ENCODE data around the gene TEX12.

Gene TEX12

GRCh38 chr11:112165049-112165448 is 2.1 kb upstream of the TEX12 start (continued):
- no peak for TF ChIP-seq TSHZ2 (CRISPR knock-in tag; IDR thresholded peaks at IDR 0.05)
- no peak for TF ChIP-seq ARNTL (CRISPR knock-in tag; IDR thresholded peaks at IDR 0.05; ENCODE audit: borderline replicate concordance, low read depth)
- TF ChIP-seq TOX (CRISPR knock-in tag; IDR thresholded peaks at IDR 0.05; ENCODE audit: borderline replicate concordance): no peak

GRCh38 chr11:112166562-112166961 is 610 bp upstream of the TEX12 start:
- ATAC-seq: no peak
- no peak for TF ChIP-seq TOX (CRISPR knock-in tag; IDR thresholded peaks at IDR 0.05; ENCODE audit: borderline replicate concordance)
- no peak for TF ChIP-seq GLIS3 (CRISPR knock-in tag; IDR thresholded peaks at IDR 0.05)
- no peak for TF ChIP-seq ZNF70 (CRISPR knock-in tag; IDR thresholded peaks at IDR 0.05)
- TF ChIP-seq OSR1 (CRISPR knock-in tag; IDR thresholded peaks at IDR 0.05): no peak
- TF ChIP-seq ZNF565 (CRISPR knock-in tag; conservative IDR thresholded peaks at IDR 0.05; ENCODE audit: low read depth): no peak
- TF ChIP-seq TCF4 (CRISPR knock-in tag; IDR thresholded peaks at IDR 0.05; ENCODE audit: borderline replicate concordance): no peak
- TF ChIP-seq ISL1 (CRISPR knock-in tag; IDR thresholded peaks at IDR 0.05): no peak
- TF ChIP-seq ARNTL (CRISPR knock-in tag; IDR thresholded peaks at IDR 0.05; ENCODE audit: borderline replicate concordance, low read depth): no peak
- TF ChIP-seq CSRNP3 (CRISPR knock-in tag; IDR thresholded peaks at IDR 0.05): no peak
- no peak for TF ChIP-seq CSDC2 (CRISPR knock-in tag; IDR thresholded peaks at IDR 0.05)

- ATAC-seq: no peak; the same call in 2 of the 3 replicates
These were observed 5.3 kb downstream of the TEX12 start for GRCh38 chr11:112172362-112172994.

GRCh38 chr11:112173152-112173551 is 6.0 kb downstream of the TEX12 start:
- TF ChIP-seq ARNTL (CRISPR knock-in tag; IDR thresholded peaks at IDR 0.05; ENCODE audit: borderline replicate concordance, low read depth) (no peak), ISL1 (CRISPR knock-in tag; IDR thresholded peaks at IDR 0.05) (no peak), GLIS3 (CRISPR knock-in tag; IDR thresholded peaks at IDR 0.05) (no peak), ZFP30 (CRISPR knock-in tag; IDR thresholded peaks at IDR 0.05) (no peak), ZNF565 (CRISPR knock-in tag; conservative IDR thresholded peaks at IDR 0.05; ENCODE audit: low read depth) (no peak), TSHZ2 (CRISPR knock-in tag; IDR thresholded peaks at IDR 0.05) (no peak), OSR1 (CRISPR knock-in tag; IDR thresholded peaks at IDR 0.05) (no peak), PPARA (CRISPR knock-in tag; IDR thresholded peaks at IDR 0.05; ENCODE audit: borderline replicate concordance) (no peak), CREB5 (CRISPR knock-in tag; IDR thresholded peaks at IDR 0.05; ENCODE audit: low read depth) (no peak), CSDC2 (CRISPR knock-in tag; IDR thresholded peaks at IDR 0.05) (no peak), RARB (CRISPR knock-in tag; IDR thresholded peaks at IDR 0.05) (no peak)
- no peak for ATAC-seq

More at GRCh38 chr11:112172362-112172994, 5.3 kb downstream of the TEX12 start:
- TF ChIP-seq ESRRG (CRISPR knock-in tag; IDR thresholded peaks at IDR 0.05): no peak
- TF ChIP-seq ZNF565 (CRISPR knock-in tag; conservative IDR thresholded peaks at IDR 0.05; ENCODE audit: low read depth): no peak
- no peak for TF ChIP-seq GLIS3 (CRISPR knock-in tag; IDR thresholded peaks at IDR 0.05)
- TF ChIP-seq BACH2 (CRISPR knock-in tag; IDR thresholded peaks at IDR 0.05; ENCODE audit: borderline replicate concordance): no peak
- TF ChIP-seq TCF4 (CRISPR knock-in tag; IDR thresholded peaks at IDR 0.05; ENCODE audit: borderline replicate concordance): no peak
- no peak for TF ChIP-seq CSDC2 (CRISPR knock-in tag; IDR thresholded peaks at IDR 0.05)
- no peak for TF ChIP-seq ZFP3 (CRISPR knock-in tag; IDR thresholded peaks at IDR 0.05)
- no peak for TF ChIP-seq ARNTL (CRISPR knock-in tag; IDR thresholded peaks at IDR 0.05; ENCODE audit: borderline replicate concordance, low read depth)
